Mucosa of rectum (tissue), 2 donors: ENCODE data around the gene HDHD5.

Experiments
- H3K27ac ChIP-seq, 2 donors: one replicate each; pipeline ENCODE4 v1.7.0; 2013; ENCODE audit warnings: inconsistent platforms in 2 of 2, low read depth in 2 of 2, low read length in 2 of 2
- H3K27me3 ChIP-seq, 2 donors: one replicate each; pipeline ENCODE4 v1.7.0; 2013; ENCODE audit warnings: low read length in 2 of 2; ENCODE audit not compliant: control insufficient read depth in 2 of 2, insufficient read depth in 2 of 2
- H3K36me3 ChIP-seq, 2 donors: one replicate each; pipeline ENCODE4 v1.7.0; 2013; ENCODE audit warnings: low read length in 2 of 2; ENCODE audit not compliant: control insufficient read depth in 2 of 2, insufficient read depth in 2 of 2
- H3K4me1 ChIP-seq, 2 donors: one replicate each; pipeline ENCODE4 v1.7.0; 2013; ENCODE audit warnings: low read length in 2 of 2, mild to moderate bottlenecking in 1 of 2; ENCODE audit not compliant: control insufficient read depth in 2 of 2, insufficient read depth in 2 of 2
- H3K4me3 ChIP-seq, 2 donors: one replicate each; pipeline ENCODE4 v1.7.0; 2013; ENCODE audit warnings: low read length in 2 of 2
- H3K9ac ChIP-seq, 2 donors: one replicate each; pipeline ENCODE4 v1.7.0; 2013; ENCODE audit warnings: low read length in 2 of 2, low read depth in 1 of 2, mild to moderate bottlenecking in 1 of 2
- H3K9me3 ChIP-seq, 2 donors: one replicate each; pipeline ENCODE4 v1.7.0; 2013; ENCODE audit warnings: low read length in 2 of 2; ENCODE audit not compliant: control insufficient read depth in 2 of 2
- donor health status: healthy.
- donor health status: Normal muscosa, but diverticular disease.

Gene HDHD5

DNA sequence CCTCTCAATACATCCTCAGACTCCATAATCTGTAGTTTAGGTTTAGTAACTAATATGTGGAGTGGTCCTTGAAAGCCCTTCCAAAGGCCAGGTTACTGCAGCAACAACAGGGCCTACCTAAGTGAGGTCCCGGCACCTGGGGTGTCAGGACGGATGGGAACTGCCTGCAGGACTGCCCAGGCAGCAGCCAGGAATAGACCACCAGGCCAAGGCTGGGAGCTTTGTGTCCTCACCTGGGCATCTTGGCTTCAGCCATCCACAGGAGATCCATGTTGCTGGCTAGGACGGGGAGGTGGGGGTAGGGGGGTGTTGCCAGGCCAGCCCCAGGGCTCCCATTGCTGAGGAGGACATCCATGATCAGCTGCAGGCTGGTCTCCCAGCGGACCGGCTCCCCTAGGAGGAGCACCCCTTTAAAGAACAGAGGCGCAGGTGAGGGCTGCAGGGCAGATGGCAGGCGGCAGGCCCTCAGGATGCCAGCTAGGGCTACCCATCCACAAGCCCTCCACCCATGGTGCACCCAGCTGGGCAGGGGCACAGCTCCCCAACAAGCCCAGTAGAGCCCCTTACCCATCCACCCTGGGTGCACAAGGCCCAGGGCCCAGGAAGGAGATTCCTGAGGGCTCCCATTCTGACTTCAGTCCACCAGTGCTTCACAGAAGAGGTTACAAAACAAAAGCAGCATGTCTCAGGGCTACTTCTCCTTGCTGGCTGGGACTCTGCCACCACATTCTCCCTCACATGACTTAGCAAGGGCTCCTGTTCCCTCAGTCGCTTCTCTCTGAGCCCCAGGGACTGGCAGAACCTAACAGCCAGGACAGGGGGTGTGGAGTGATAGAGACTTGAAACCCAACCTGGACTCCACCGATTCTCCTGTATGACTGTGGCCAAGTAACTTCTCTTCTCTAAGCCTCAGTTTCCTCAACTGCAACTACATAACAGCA lies 18.0 kb downstream of the HDHD5 start:
- H3K4me3 ChIP-seq: no peak overlapping the region
- H3K27me3 ChIP-seq: no peaks in the 10 kb centered on the region
- no peaks in the 10 kb centered on the region for H3K4me1 ChIP-seq
- no peak overlapping the region for H3K9ac ChIP-seq
- peaks cover 33 to 51% of the 10 kb centered on the region in 2 donors for H3K36me3 ChIP-seq
- no peaks in the 10 kb centered on the region for H3K9me3 ChIP-seq
- H3K27ac ChIP-seq: no peak overlapping the region

GRCh38 chr22:17140022-17140421 lies 19.1 kb downstream of the HDHD5 start:
- Histone ChIP-seq H3K4me1 (no peaks in the 10 kb centered on the region), H3K4me3 (no peak overlapping the region), H3K27me3 (no peaks in the 10 kb centered on the region), H3K27ac (no peak overlapping the region), H3K9ac (no peak overlapping the region), H3K9me3 (no peaks in the 10 kb centered on the region), H3K36me3 (peaks cover 31 to 49% of the 10 kb centered on the region in 2 donors)

DNA sequence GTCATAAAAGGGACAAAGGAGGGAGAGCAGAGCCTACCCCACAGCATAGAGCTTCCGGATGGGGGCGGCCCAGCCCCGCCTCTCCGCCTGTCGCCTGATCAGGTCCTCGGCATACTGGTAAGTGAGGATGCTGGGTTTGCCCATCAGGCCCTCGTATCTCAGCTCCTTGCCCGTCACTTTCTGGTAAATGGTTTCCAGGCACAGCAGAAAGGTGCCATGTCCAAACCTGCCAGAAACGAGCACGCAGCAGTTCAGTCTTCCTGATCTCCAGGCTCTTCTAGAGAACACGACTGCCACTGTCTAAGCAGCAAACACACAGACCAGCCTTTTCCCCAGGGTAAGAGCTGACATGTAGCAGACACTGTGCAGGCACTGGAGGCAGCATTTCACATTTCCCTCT lies 20.6 kb downstream of the HDHD5 start:
- peaks cover 28 to 39% of the 10 kb centered on the region in 2 donors for H3K36me3 ChIP-seq
- no peaks in the 10 kb centered on the region for H3K9me3 ChIP-seq
- no peak overlapping the region for H3K9ac ChIP-seq
- no peaks in the 10 kb centered on the region for H3K4me1 ChIP-seq
- H3K27me3 ChIP-seq: no peaks in the 10 kb centered on the region
- no peak overlapping the region for H3K4me3 ChIP-seq
- H3K27ac ChIP-seq: no peak overlapping the region

DNA sequence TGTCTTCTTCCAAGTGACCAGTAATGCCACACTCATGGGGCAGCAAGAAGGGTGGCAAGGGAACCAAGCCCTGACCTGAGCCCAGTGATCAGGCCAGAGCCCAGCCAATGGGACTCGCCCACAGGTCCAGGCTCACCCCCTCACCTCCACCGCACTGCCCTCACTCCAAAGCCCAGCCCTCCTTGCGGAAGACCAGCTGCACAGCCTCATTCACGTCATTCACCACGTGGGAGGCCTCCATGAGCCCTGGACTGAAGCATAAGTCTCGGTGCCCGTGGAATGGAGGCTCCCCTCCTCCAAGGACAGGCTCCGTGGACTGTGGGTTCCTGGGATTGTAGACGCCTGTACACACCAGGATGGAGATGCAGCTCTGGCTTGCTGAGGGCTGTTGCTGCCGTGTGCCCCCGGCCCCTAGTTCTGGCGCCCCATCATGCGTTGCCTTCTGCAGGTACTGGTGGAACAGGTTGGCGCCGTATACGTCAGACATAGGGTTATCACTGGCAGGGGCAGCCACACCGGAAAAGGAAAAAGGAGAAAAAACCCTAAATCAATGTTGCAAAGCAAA lies 21.1 kb downstream of the HDHD5 start:
- no peak overlapping the region for H3K27ac ChIP-seq
- H3K9ac ChIP-seq: no peak overlapping the region
- H3K9me3 ChIP-seq: no peaks in the 10 kb centered on the region
- H3K36me3 ChIP-seq: peaks cover 24 to 34% of the 10 kb centered on the region in 2 donors
- H3K27me3 ChIP-seq: no peaks in the 10 kb centered on the region
- no peak overlapping the region for H3K4me3 ChIP-seq
- no peaks in the 10 kb centered on the region for H3K4me1 ChIP-seq

DNA sequence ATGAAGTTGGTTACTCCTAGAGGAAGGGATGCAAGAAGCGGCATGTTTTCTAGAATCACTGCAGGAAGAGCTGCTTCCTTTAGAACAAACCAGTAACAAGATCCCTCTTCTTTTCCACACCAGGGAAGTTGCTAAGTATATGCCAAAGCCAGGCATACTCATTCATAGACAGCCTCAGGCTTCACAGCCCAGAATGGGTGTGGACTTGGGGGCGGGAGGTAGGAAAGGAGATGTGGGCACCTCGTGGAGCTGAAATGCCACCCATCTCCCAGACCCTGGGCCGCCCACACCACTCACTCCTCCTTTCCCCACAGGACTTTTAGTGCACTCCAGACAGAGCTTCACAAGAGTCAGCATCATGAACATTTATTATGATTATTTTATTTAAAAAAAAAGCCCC lies 21.9 kb downstream of the HDHD5 start:
- peaks cover 24 to 31% of the 10 kb centered on the region in 2 donors for H3K36me3 ChIP-seq
- H3K27ac ChIP-seq: no peak overlapping the region

GRCh38 chr22:17135153-17135760 lies 23.8 kb downstream of the HDHD5 start:
- Histone ChIP-seq H3K27ac (no peak overlapping the region), H3K4me1 (no peaks in the 10 kb centered on the region), H3K9me3 (no peaks in the 10 kb centered on the region)

More for the DNA sequence above, 21.9 kb downstream of the HDHD5 start:
- H3K4me1 ChIP-seq: no peaks in the 10 kb centered on the region
- H3K27me3 ChIP-seq: no peaks in the 10 kb centered on the region
- H3K9ac ChIP-seq: no peak overlapping the region
- H3K9me3 ChIP-seq: no peaks in the 10 kb centered on the region
- H3K4me3 ChIP-seq: no peak overlapping the region

GRCh38 chr22:17133137-17133536 lies 25.9 kb downstream of the HDHD5 start:
- no peaks in the 10 kb centered on the region for H3K27me3 ChIP-seq
- peaks cover 7 to 8% of the 10 kb centered on the region in 2 donors for H3K36me3 ChIP-seq
- no peak overlapping the region for H3K27ac ChIP-seq
- H3K9ac ChIP-seq: no peak overlapping the region
- no peaks in the 10 kb centered on the region for H3K4me1 ChIP-seq
- H3K4me3 ChIP-seq: no peak overlapping the region
- no peaks in the 10 kb centered on the region for H3K9me3 ChIP-seq

More at GRCh38 chr22:17135153-17135760, 23.8 kb downstream of the HDHD5 start:
- H3K4me3 ChIP-seq: no peak overlapping the region
- H3K27me3 ChIP-seq: no peaks in the 10 kb centered on the region
- peaks cover 12 to 18% of the 10 kb centered on the region in 2 donors for H3K36me3 ChIP-seq
- no peak overlapping the region for H3K9ac ChIP-seq

DNA sequence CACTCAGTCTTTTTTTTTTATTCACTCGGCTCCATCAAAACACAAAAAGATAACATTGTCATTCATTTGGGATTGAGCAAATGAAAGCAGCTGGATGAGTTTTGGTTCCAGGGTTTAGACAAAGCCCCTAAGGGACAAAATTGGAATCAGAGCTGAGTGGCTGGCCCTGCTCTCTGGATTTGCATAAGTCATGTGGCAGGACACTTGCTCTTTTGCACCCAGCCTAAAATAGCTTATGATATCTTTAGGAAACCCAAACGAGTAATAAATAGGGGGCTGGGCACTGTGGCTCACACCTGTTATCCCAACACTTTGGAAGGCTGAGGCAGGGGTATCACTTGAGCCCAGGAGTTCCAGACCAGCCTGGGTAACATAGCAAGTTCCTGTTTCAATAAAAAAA lies 27.0 kb downstream of the HDHD5 start:
- Histone ChIP-seq H3K9ac (no peak overlapping the region), H3K9me3 (no peaks in the 10 kb centered on the region), H3K4me3 (no peak overlapping the region), H3K36me3 (peaks cover 0 to 2% of the 10 kb centered on the region in 2 donors), H3K27me3 (no peaks in the 10 kb centered on the region), H3K27ac (no peak overlapping the region), H3K4me1 (no peaks in the 10 kb centered on the region)

- Histone ChIP-seq H3K36me3 (no peaks in the 10 kb centered on the region), H3K27me3 (no peaks in the 10 kb centered on the region), H3K9me3 (no peaks in the 10 kb centered on the region), H3K9ac (no peak overlapping the region), H3K27ac (no peak overlapping the region), H3K4me3 (no peak overlapping the region), H3K4me1 (no peaks in the 10 kb centered on the region)
Measured at GRCh38 chr22:17131686-17132085, 27.4 kb downstream of the HDHD5 start.

GRCh38 chr22:17130199-17130598 lies 28.9 kb downstream of the HDHD5 start:
- Histone ChIP-seq H3K36me3 (no peaks in the 10 kb centered on the region), H3K27me3 (no peaks in the 10 kb centered on the region), H3K9me3 (no peaks in the 10 kb centered on the region), H3K4me1 (no peaks in the 10 kb centered on the region), H3K4me3 (no peak overlapping the region), H3K9ac (no peak overlapping the region), H3K27ac (no peak overlapping the region)
